GM21723 (cell line): Measurements from ENCODE around the gene SEMA6D.

ENCODE experiments used
- ATAC-seq: cut with Tn5 transposase; IDR thresholded peaks from one replicate; pipeline ENCODE4 v1.9.1; 2021; ENCODE audit warnings: mild to moderate bottlenecking, moderate library complexity; ENCODE audit not compliant: unreplicated experiment

The SEMA6D gene

DNA sequence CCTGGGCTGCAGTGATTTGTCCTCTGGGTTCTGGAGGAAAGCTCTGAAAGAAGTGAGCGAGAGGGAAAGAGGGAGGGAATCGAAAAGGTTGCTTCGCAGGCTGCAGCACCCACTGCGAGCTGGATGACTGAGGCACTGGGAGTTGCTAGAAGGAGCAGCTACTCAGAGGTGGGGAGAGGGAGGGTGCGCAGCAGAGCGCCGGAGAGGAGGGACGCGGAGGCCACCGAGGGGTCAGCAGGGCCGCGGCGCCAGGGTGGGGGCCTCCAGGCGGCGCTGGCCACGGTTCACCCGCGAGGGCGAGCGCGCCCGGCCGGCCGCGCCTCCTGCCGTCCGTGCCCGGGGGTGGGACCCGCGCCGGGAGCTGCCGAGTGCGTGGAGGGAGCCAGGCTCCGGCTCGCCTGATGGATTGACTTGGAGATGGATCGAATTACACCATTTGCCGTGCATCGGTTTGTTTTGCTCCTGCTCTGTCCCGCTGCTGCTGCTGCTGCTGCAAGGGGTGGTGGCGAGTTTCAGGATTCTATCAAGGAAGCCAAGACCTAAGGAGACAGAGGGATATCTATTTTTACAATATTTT, at the start of gene SEMA6D:
Gene SEMA6D (plus strand): TSS at position 470 of the 577 bp plus-strand sequence. CDS start 42,294 bp downstream, outside the sequence.
- ATAC-seq: no peak

GRCh38 chr15:47669221-47669620, 48.1 kb upstream of the SEMA6D start:
- no peak for ATAC-seq

GRCh38 chr15:47670365-47670764, 46.9 kb upstream of the SEMA6D start:
- ATAC-seq: no peak

DNA sequence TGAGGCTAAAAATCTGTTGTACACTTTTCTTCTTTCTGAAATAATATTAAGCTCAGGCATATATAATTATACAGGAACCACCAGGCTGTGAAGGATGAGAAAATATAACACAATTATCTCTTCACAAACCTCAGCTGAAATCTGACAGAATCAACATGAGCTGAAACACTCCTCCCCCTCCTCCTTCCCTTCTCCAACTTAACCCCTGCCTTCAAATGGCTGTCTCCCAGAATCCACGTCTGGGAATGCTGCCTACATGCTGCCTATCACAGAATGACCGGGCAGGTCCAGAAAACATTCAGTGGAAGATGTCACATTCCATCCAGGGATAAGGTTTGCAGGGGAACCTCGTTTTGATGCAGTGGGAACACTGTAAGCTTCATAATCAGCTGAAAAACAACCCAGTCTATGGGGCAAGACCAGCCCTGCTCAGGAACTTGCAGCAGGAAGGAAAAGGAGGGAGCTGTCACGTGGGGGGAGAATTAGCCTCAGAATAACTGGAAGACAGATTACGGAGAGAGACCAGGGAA, 44.0 kb upstream of the SEMA6D start:
- no peak for ATAC-seq

DNA sequence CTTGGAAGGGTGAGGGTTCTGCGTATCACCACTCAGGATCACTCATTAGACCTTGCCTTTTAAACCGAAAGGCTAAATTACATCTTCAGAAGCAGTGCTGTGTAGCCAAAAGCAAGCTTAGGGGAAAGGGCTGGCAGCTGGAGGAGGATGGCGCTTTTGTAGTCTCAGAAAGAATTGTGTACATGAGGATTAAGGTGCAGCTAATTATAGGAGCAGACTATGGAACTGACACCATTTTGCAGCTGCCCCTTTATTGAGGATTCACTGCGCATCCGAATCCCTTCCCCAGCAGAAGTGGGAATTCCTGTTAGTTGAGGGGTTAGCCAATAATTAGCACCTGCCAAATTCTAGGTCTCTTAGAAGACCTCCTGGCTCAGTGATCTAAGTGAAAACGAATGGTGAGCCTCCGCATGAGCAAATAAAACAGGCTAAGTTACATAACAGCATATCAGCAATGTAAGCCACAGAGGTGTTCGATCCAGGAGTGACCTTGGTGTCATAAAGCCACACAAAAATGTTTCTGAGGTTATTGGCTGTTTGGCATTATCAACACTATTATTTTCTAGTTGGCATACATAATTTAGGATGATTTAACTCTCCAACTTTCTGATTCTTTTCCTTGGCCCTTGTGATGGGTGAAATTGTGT, 42.6 kb upstream of the SEMA6D start:
- no peak for ATAC-seq

DNA sequence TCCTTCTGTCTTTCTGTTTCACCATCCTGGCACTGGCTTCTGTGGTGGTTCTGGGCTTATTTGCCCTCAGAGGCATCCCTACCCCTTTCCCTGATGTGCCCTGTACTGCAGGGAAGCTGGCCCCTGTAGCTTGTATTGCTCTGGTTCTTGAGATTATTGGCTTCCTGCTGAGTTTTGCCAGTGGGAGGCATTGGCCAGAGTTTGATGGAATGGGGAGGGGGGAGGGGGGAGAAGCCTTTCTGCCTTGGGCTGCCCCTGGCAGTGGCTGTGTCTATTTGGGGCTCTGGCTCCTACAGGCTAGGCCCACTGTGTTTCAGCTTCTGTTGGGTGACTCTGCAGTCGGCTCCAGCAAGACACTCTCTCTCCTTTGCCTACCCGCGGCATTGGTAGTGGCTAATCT, 41.6 kb upstream of the SEMA6D start:
- no peak for ATAC-seq

GRCh38 chr15:47678040-47678439, 39.3 kb upstream of the SEMA6D start:
- no peak for ATAC-seq

DNA sequence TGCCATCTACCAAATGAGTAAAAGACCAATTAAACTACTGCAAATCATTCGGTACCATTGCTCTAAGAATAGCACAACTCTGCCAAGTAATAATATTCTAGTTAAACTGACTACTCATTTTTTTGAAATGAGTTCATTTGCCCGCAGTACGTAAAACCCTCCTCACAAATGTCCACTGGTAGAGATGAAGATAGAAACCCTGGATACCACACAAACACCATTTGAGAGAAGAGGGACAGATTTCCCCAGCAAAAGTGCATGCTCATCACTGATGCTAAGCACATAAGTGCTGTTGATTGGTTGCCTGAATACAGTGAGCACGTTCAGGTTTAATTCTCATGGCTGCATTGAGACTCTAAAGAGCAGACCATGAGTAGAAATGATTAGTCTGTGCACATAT, 34.6 kb upstream of the SEMA6D start:
- ATAC-seq: no peak

GRCh38 chr15:47685141-47685870, 32.0 kb upstream of the SEMA6D start:
- no peak for ATAC-seq

DNA sequence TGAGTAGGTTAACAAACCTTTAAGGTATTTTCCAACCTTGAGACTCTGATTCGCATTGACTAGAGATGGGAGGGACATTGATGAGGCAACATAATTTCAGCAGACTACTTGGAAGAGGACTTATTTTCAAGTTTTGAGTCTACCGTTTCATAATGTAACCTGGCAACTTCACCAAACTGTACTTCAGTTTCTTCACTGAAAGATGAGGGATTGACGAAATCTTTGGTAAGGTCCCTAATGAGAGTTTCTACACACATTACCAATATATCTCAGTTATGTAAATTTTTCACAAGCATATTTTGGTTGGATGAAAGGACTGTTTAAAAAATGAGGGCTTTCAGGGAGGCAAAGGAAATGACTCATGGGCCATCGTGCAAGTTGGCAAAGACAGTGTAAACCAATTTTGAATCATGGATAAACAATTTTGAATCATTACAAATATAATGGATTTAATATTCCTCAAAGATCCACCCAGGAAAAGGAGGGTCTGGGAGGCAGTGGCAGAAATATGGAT, 28.7 kb upstream of the SEMA6D start:
- no peak for ATAC-seq

GRCh38 chr15:47689660-47690059, 27.6 kb upstream of the SEMA6D start:
- no peak for ATAC-seq

- no peak for ATAC-seq
Measured at GRCh38 chr15:47691882-47692281, 25.4 kb upstream of the SEMA6D start.

DNA sequence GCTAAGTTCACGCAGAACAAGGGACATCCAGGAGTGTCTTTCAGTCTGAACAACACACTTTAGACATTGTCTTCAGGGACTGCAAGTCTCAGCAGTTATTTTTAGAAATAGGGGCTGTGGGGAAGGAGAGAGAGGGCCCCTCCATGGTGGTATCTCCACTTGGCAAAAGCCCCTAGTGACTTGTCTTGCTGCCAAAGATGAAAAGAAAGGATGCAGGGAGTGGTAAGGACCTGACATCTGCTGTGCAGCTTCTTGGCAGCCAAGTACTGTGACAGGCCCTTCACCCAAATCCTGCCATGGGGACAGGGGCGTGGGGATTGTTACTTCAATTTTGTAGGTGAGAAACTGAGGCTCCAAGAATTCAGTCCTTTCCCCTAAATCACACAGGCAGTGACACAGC, 21.0 kb upstream of the SEMA6D start:
- no peak for ATAC-seq

- ATAC-seq: no peak
Measured at GRCh38 chr15:47705281-47705997, 11.9 kb upstream of the SEMA6D start.

DNA sequence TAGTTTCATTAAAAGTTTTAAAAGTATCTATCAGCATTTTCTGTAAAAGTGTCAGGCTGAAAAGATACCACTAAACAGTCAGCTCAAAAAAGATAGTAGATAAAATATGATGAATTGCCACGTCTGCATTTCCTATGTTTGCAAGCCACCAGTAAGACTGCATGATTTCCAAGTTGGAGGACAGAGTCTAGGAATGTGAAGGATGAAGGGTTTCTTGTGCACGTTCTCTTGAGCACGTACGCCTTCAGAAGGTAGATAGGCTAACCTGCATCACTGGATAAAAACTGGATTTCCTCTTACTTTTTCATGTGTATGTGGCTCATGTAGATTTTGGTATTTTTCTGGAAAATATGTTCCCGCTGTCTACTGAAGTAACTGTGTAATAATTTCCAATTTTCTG, 9.9 kb upstream of the SEMA6D start:
- no peak for ATAC-seq

- no peak for ATAC-seq
Measured at GRCh38 chr15:47708161-47708980, 8.9 kb upstream of the SEMA6D start.

GRCh38 chr15:47711655-47712054, 5.7 kb upstream of the SEMA6D start:
- ATAC-seq: no peak

DNA sequence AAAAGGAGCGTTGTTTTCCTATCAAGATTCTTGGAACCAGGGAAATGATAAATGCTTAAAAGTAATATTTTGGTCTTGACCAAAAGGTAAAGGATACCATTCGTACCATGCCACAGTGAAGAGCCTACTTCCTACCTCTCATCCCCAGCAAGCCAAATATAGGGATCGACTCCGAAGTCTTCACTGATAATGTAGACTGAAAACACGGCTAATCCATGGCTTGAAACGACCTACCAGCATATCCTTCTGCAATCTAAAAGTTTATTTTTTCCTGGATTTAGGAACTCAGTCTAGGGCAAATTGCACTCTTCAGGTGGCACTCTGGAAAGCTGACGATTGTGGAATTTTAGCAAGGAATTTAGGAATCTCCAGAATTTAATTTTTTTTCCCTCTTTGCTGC, 1.9 kb upstream of the SEMA6D start:
- ATAC-seq: no peak

GRCh38 chr15:47715856-47716445, 1.4 kb upstream of the SEMA6D start:
- ATAC-seq: no peak

- no peak for ATAC-seq
Measured at GRCh38 chr15:47716516-47716915, 789 bp upstream of the SEMA6D start.
